ENCODE results near the gene SELENON. TPM values are rescaled to one million over a fixed set of nuclear protein-coding genes. Genes with fewer than 3 reads are reported as not detected.
A peak's percentile ranks its signal among the peaks of the same experiment; 100 is the strongest.

The SELENON gene
- total and polyA plus RNA-seq, 2 of the 8 experiments (the other 6 are each of a cell fraction or from before 2014, with no cell fraction given): 43.0 to 77.6 TPM

- H3K9ac ChIP-seq (replicated peaks in 1 of 4; ENCODE audit: extremely low read depth in 1 of 4, low read depth in 3 of 4, low read length in 3 of 4): peak within 1 kb of the TSS; percentile 36 to 95 (median 94)
- ChIA-PET CTCF (ENCODE audit: partially characterized antibody) (interaction anchor here (0.6 to 1.0 kb wide), 2 partner anchors 38 to 286 kb away, joined by 3 to 4 read pairs; no protein-coding TSS in a partner anchor), POLR2A (ENCODE audit: partially characterized antibody) (interaction anchor here (0.7 to 3.2 kb wide), 10 partner anchors 8 to 151 kb away, joined by 3 to 21 read pairs (median 6); partner anchors contain the start of gene PAQR7)
- no peak within 1 kb of the TSS for H2BK20ac ChIP-seq (ENCODE audit: low read length)
- peak within 1 kb of the TSS; percentile 99 for H4K91ac ChIP-seq (replicated peaks; ENCODE audit: insufficient read length, low read length)
- H4K5ac ChIP-seq (ENCODE audit: insufficient read length, low read depth, low read length): peak within 1 kb of the TSS; percentile 97
- no peaks in the 10 kb centered on the region for H3K9me3 ChIP-seq (ENCODE audit: insufficient read depth in 2 of 2, low read depth in 1 of 2, low read length in 1 of 2)
- peaks cover 1 to 3% of the 10 kb centered on the region in 2 experiments for H4K20me1 ChIP-seq (replicated peaks in 1 of 2; ENCODE audit: control insufficient read depth in 1 of 2, insufficient read depth in 2 of 2, low read length in 2 of 2)
- H3K79me2 ChIP-seq (ENCODE audit: control insufficient read depth in 1 of 2, insufficient read depth in 2 of 2, low read length in 2 of 2): peaks cover 6 to 43% of the 10 kb centered on the region in 2 experiments; a peak in 3 of 4 replicates
- no peaks in the 10 kb centered on the region for H3K27me3 ChIP-seq (replicated peaks in 1 of 4; ENCODE audit: control insufficient read depth in 3 of 4, extremely low read depth in 1 of 4, insufficient read depth in 3 of 4, low read length in 3 of 4)
- peaks cover 0 to 8% (median 1%) of the 10 kb centered on the region in 4 experiments; a peak in 3 of 8 replicates for H3K36me3 ChIP-seq (ENCODE audit: control insufficient read depth in 2 of 4, insufficient read depth in 4 of 4, low read length in 3 of 4)
- H3K27ac ChIP-seq (ENCODE audit: low read depth, low read length): peak within 1 kb of the TSS; percentile 89
- H3K14ac ChIP-seq (ENCODE audit: insufficient read length): peak within 1 kb of the TSS; percentile 96
- 2% methylated on average over 71 of the region's 77 CpGs; no CpG with 5 or more reads in 1 of the 2 experiments for WGBS, 2 experiments (ENCODE audit: extremely low coverage in 1 of 2, insufficient coverage in 1 of 2, insufficient read length in 1 of 2, insufficient replicate concordance in 2 of 2, low coverage in 1 of 2, low lambda C conversion rate in 2 of 2, missing lambda C conversion rate in 1 of 2)
- peak within 1 kb of the TSS; percentile 72; the same call in 1 of the 2 replicates for H2BK12ac ChIP-seq (ENCODE audit: low read depth, low read length)
- peak within 1 kb of the TSS; percentile 77 for H2AFZ ChIP-seq (ENCODE audit: low read length)
- peak within 1 kb of the TSS; percentile 98 for H3K4ac ChIP-seq (replicated peaks; ENCODE audit: insufficient read length, low read depth, low read length)
- no peak within 1 kb of the TSS for H3K23ac ChIP-seq (ENCODE audit: insufficient read length)
- H2AK5ac ChIP-seq (ENCODE audit: low read depth, low read length): no peak within 1 kb of the TSS
- no peaks in the 10 kb centered on the region; a peak in 2 of 7 replicates for H3K4me1 ChIP-seq (replicated peaks in 1 of 4; ENCODE audit: control insufficient read depth in 3 of 4, insufficient read depth in 4 of 4, low read length in 3 of 4)
- H3K56ac ChIP-seq (replicated peaks; ENCODE audit: insufficient read length, low read depth, low read length): peak within 1 kb of the TSS; percentile 51
- H2BK120ac ChIP-seq (replicated peaks; ENCODE audit: low read depth, low read length): no peak within 1 kb of the TSS
- H4K8ac ChIP-seq (ENCODE audit: extremely low read depth, insufficient read depth, low read length): peak within 1 kb of the TSS; percentile 96
- H3K4me3 ChIP-seq (ENCODE audit: extremely low read depth in 1 of 4, insufficient read depth in 2 of 4, low read depth in 3 of 4, low read length in 4 of 4): peak within 1 kb of the TSS; percentile 76 to 94 (median 86)
- H3K23me2 ChIP-seq (ENCODE audit: low read depth, low read length): peaks cover 14% of the 10 kb centered on the region
- DNase-seq (ENCODE audit: low read depth in 1 of 2, low spot score in 2 of 2) (peak in 1 of 2 experiments; percentile 84), FAIRE-seq (no peak)
- peak within 1 kb of the TSS; percentile 84 to 88 for H3K4me2 ChIP-seq (ENCODE audit: insufficient read depth in 1 of 2, low read depth in 2 of 2, low read length in 2 of 2)
- peak within 1 kb of the TSS; percentile 69 for H2BK5ac ChIP-seq (ENCODE audit: low read depth, low read length)
- peaks cover 2% of the 10 kb centered on the region; the same call in 1 of the 2 replicates for H3K79me1 ChIP-seq (ENCODE audit: low read depth, low read length)
- H3K18ac ChIP-seq (ENCODE audit: extremely low read depth, low read length): peak within 1 kb of the TSS; percentile 98
- H2BK15ac ChIP-seq (ENCODE audit: low read length): peak within 1 kb of the TSS; percentile 12; the same call in 1 of the 2 replicates
- TF ChIP-seq SRF (IDR thresholded peaks at IDR 0.05; ENCODE audit: low read depth, low read length): no peak
- no peak for TF ChIP-seq MAFK (IDR thresholded peaks at IDR 0.05; ENCODE audit: low read depth, low read length)
- peak; percentile 80 for TF ChIP-seq E2F6 (IDR thresholded peaks at IDR 0.05)
- TF ChIP-seq ASH2L (IDR thresholded peaks at IDR 0.05; ENCODE audit: low read length): peak; percentile 93
- TF ChIP-seq TAF7 (optimal IDR thresholded peaks at IDR 0.05; ENCODE audit: borderline replicate concordance, low read depth, low read length): peak; percentile 92
- TF ChIP-seq TEAD4 (IDR thresholded peaks at IDR 0.05; ENCODE audit: low read depth, low read length): no peak
- peak; percentile 32 for TF ChIP-seq NRF1 (IDR thresholded peaks at IDR 0.05; ENCODE audit: low read depth, low read length)
- TF ChIP-seq YY1 (IDR thresholded peaks at IDR 0.05; ENCODE audit: low read depth, low read length): peak; percentile 83
- TF ChIP-seq KDM1A (IDR thresholded peaks at IDR 0.05; ENCODE audit: borderline replicate concordance, low read length): no peak
- peak; percentile 75; the same call in 1 of the 2 replicates for TF ChIP-seq TBP (IDR thresholded peaks at IDR 0.05; ENCODE audit: low read depth, low read length)
- TF ChIP-seq POLR2A (IDR thresholded peaks at IDR 0.05; ENCODE audit: control extremely low read depth in 1 of 2, low read depth in 2 of 2, low read length in 2 of 2): peak; percentile 88 to 94
These were observed 59.2 kb downstream of the SELENON start, which contains the start of gene AUNIP for GRCh38 chr1:25858906-25859789. Gene AUNIP, minus strand, starts transcription at chr1:25859457. Its CDS starts 100 bp downstream, at chr1:25859357.

Measured in H1 (cell line).